GM18511 (cell line): Measurements from ENCODE around the gene KISS1R.
A peak's percentile ranks its signal among the peaks of the same experiment; 100 is the strongest.
"Not testable (repeated sequence)": the region's sequence is repeated elsewhere in the genome, so short reads cannot be mapped to it uniquely, and the experiment has no call there.

Source experiments
- ATAC-seq: cut with Tn5 transposase; IDR thresholded peaks from one replicate; pipeline ENCODE4 v1.9.1; 2021; ENCODE audit warnings: mild to moderate bottlenecking, moderate library complexity; ENCODE audit not compliant: unreplicated experiment

The KISS1R gene

DNA sequence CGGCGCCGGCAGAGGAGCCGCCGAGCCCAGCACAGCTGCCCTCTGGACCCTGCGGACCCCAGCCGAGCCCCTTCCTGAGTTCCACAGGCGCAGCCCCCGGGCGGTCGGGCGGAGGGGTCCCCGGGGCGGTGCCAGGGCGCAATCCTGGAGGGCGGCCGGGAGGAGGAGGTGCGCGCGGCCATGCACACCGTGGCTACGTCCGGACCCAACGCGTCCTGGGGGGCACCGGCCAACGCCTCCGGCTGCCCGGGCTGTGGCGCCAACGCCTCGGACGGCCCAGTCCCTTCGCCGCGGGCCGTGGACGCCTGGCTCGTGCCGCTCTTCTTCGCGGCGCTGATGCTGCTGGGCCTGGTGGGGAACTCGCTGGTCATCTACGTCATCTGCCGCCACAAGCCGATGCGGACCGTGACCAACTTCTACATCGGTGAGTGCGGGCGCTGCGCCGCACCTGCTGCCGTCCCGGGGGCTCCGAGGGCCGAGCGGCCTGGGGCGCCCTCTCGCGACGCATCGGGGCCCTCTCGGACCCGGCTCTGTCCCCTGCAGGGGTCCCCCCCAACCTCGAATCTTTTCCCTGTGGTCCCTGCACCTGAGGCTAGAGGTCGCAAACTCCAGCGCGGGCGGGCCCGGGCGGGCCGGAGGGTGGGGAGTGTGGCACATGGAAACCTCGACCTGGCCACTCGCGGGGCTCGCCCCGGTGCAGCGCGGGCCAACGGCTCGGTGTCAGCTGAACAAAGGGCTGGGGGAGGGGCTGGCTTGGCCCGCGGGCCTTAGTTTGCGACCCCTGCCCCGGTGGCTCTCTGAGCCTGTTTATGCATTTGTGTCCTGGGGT, at the start of gene KISS1R:
KISS1R (plus strand) TSS at position 11 of the 829 bp plus-strand sequence; CDS start at position 181, 170 bp downstream.
- no peak for ATAC-seq

DNA sequence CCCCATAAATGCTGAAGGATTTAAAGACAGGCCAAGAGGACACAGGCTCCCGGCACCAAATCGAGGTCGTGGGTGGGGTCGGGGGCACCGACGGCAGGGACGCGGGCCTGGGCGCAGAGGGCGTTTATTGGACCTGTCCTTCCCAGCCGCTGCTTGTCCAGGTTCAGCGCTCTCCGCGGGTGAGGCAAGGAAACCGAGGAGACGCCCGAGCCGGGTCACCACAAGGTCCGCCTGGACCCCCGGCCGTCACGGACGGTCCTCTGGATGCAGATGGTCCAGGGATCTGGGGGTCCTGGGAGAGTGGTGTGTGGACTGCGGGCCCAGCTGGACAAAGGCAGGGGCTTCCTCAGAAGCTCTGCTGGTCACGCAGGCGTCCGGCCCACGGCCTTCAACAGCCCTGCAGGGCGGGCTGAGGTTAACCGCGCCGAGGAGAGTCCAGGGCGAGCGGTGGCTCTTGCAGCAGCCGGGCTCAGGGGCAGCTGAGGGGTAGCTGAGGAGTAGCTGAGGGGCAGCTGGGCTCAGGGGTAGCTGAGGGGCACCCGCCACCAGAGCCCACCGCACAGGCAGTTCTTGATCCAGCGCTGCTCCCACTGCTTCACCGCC, 49.2 kb upstream of the KISS1R start:
- ATAC-seq, result no peak

DNA sequence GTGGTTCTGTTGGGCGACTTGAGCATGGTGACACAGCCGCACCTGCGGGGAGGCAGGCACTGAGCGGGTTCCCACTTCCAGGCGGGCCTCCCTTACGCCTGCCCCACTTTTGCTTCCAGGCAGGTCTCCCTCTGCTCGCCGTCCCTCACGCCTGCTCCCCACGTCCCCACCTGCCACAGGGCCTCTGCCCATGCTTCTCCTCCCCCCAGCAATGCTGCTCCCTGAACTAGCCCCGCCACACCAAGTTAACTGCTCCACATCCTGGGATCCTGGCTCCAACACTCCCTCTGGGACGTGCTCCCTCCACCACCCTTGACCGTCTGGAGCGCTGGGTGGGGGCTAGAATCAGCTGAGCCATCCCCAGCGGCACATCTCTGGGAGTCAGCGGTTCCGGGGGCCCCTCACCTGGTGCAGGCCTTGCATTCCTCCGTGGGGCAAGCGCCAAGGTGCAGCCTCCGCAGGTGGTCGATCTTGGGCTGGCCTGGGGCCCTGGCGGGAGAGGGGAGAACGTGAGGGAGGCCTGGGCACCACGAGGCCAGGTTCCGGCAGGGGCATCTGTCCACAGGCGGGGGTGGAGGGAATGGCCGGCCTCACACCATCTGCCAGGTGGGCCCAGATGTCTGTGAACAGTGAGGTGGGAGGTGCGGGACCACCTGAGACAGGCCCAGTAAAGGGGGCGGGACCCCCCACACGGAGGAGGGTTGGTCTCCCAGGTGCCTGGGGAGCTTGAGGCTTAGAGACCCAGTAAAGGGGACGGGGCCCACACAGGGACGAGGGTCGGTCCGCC, 48.5 kb upstream of the KISS1R start:
- no peak for ATAC-seq

DNA sequence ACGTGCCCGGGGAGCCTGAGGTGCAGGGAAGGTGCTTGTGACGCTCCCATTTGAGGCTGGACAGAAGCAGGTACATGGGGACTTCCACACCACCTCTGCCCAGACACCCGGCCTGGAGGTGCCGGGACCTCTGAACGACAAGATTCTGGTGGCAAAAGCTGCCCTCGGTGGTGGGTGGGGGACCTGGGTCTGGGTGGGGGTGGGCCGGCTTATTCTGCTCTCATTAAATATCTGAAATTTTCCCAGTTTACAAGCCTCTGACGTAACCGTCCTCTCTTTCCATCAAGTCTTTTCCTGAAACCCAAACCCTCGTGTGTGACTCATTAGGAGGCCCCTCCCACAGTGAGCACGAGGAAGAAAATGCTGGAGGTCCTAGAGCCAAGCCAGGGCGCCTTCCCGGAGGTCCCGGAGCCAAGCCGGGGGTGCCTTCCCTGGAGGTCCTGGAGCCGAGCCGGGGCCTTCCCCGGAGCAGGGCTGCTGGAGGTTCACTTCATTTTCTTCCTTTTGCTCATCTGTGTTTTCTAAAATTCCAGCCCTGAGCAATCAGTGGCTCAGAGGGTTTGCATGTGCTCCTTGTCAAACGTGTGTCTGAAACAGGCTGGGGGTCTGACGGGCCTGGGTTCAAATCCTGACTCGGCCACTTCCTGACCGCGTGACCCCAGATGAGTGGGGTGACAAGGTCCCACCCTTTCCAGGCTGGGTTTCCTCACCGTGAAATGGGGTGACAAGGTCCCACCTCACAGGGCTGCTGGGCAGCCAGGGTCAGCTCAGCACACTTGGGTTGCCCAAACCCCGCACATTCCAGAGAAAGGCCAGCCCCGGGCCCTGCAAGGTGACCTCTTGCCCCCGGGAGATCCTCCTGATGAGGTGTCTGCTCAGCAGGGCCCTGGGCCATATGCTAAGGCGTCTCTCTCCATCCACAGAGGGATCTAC, 47.6 kb upstream of the KISS1R start:
- ATAC-seq, result no peak

DNA sequence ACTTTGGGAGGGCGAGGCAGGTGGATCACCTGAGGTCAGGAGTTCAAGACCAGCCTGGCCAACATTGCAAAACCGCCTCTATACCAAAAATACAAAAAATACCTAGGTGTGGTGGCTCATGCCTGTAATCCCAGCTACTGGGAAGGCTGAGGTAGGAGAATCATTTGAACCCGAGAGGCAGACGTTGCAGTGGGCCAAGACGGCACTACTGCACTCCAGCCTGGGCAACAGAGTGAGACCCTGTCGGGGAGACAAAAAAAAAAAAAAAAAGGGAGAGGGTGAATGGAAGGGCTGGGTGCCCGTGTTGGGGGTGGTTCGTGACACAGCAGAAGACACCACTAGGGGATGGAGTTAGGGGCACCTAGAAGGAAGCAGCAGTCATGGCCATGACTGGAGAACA, 46.8 kb upstream of the KISS1R start:
- ATAC-seq, result no peak

DNA sequence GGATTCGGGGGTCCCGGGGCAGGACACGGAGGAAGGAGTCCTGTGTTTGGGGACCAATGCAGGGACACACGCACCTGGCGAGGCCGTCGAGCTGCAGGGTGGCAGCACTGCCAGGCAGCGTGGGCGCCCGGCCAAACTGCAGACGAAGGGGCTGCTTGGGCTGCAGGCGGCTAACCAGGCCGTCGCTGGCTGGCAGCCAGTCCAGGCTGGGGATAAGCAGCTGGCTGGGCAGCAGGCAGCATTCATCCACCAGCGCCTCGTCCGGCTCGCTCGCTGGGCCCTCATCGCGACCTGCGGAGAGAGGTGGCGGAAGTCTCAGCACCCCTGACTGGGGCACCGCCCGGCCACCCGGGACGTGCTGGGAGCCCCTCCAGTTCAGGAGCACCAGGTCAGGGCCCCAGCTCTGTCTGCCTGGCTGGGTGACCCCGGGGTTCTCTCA, 46.2 kb upstream of the KISS1R start:
- ATAC-seq, result no peak

DNA sequence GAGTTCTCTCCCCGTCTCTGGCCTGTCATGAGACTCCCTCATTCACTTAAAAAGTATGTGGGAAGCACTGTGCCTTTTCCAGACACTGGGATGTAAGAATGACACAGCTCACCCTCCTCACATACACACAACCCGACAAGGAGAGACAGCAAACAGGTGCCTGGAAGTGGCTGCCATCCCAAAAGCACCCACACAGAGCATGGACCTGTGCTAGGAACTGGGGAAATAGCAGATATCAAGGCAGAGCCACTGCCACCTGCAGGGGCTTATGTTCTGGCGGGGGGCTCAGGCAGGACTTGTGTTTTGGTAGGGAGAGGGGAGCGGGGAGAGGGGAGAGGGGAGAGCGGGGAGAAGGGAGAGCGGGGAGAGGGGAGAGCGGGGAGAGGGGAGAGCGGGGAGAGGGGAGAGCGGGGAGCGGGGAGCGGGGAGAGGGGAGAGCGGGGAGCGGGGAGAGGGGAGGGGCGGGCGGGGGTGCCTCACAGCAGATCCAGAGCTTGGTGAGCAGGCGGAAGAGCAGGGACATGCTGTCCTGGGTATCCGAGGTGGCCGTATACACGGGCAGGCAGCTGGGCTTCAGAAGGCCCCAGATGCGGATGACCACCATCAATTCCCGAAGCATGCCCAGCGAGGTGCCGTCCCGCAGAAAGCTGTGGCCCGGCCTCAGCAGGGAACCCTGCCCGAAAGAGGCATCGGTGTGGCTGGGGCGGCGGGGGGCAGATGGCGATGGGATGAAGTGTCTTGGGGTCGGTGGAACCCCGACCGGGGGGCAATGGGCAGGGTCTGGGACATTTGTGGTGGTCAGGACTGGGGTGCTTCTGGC, 45.5 kb upstream of the KISS1R start:
- ATAC-seq, result no peak

DNA sequence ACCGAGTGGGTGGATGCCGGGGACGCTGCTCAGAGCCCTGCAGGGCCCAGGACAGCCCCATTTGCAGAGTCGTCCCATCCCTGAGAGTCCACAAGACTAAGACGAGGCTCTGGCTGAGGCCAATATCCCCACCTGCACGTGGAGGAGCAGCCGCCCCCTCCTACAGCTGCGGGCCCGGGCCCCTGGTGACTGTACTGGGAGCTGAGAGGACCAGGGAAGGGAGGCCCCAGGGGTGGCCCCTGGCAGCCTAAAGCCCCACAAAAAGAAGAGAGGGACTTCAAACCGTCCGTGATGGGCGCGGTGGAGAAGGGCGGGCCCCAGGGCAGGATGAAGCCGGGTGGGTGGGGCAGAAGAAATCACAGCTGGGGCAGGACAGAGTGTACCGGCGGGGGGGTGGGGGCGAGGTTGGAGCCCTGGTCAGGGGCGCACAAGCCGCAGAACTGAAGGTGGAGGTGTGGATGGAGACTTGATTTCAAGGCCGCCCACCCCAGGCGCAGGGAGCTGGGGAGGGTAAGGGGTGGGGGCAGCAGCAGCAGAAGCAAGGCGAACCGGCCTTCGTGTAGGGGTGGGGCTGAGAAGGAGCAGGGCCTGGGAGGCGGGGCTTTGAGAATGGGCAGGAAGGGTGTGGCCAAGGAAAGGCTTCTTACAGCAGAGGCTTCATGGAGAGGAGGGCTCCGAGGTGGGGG, 44.7 kb upstream of the KISS1R start:
- ATAC-seq, result peak; percentile 49

DNA sequence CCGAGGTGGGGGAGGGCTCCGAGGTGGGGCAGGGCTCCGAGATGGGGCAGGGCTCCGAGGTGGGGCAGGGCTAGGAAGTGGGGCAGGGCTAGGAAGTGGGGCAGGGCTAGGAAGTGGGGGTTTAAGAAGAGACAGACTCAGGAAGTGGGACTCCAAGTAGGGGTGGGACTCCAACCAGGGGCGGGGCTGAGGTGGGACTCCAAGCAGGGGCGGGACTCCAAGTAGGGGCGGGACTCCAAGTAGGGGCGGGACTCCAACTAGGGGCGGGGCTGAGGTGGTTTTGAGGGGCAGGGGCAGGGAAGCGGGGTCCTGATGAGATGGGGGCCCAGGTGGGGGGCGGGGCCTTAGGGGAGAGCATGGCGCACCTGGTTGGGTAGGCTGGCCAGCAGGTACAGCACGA, 44.0 kb upstream of the KISS1R start:
- no peak for ATAC-seq

DNA sequence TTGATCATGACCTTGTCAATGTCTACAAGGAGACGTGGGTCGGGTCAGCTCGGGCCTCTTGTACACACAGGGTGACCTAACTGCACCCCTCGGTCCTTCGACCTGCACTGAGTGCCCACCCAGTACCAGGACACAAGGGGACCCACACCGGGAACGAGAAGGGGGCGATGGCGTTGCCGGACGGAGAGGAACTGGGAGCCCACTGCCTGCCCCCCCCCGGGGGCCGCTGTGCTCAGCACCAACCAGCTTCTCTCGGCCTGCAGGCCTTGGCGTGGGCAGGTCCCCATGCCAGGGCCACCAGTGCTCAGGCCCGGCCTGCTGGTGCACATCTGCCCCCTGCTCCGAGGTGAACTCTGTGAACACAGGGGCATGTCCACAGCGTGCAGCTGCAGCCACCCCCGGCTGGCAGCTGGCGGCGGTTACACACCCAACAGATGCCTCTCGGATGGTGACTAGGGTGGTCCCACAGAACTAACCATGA, 43.5 kb upstream of the KISS1R start:
- no peak for ATAC-seq

DNA sequence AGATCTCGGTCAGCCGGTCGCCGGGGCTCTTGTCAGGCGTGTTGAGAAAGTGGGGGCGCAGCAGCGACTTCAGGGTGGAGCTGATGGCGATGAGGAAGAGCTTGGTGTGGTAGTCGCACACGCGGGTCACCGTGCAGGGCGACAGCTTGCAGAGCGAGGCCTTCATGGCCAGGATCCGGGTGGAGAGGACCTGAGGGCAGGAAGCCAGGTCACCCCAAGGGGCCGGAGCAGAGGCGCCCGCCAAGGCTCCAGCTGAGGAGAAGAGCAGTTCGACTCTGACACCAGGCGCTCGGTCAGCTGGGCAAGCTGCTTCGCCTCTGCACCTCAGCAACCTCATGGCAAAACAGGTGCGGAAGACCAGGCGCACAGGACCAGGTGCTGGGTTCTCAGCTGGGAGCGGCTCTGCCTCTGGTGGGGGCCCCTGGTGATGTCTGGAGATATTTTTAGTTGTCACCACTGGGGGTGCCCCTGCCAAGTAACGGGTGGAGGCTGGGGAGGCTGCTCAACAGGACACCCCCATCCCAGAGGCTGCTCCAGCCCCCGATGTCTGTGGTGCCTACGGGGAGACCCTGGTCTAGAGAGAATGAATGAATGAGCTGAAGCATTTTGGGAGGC, 41.8 kb upstream of the KISS1R start:
- no peak for ATAC-seq

DNA sequence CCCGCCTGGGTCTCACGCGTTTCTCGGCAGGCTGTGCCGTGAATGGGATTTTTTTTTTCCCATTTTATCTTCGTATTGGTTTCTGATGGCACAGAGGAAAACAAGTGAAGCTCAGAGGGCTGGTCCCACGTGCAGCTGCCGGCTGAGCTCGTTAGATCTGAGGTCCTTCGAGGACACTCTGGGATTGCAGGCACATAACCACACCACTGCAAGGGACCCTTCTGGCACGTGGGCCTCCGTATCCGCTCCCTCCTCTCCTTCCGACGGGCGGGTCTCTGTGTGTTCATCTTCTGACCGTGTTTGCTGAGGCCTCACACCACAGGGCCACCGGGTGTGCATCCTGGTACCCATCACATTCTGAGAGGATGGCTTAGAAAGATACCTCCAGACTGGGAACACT, 41.0 kb upstream of the KISS1R start:
- ATAC-seq, result no peak

DNA sequence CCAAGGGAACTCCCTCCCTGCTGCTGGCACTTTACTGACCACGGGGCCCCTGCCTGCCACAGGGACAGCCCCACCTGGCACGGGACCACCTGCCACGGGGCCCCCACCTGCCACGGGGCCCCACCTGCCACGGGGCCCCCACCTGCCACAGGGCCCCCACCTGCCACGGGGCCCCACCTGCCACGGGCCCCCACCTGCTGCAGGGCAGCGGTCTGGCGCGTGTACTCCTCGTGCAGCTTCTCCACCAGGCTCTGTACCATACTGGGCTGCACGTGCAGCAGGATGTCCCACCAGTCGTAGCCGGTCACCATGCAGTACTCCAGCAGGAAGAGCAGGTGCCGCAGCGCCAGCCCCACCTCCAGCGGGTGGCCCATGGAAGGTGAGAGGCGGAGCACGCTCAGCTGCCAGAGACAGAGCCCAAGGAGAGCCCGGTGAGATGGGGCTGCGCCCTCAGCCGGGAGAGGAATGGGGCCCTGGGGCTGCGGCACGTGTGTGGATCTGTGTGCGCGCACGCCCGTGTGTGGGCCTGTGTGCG, 40.3 kb upstream of the KISS1R start:
- ATAC-seq, result no peak

DNA sequence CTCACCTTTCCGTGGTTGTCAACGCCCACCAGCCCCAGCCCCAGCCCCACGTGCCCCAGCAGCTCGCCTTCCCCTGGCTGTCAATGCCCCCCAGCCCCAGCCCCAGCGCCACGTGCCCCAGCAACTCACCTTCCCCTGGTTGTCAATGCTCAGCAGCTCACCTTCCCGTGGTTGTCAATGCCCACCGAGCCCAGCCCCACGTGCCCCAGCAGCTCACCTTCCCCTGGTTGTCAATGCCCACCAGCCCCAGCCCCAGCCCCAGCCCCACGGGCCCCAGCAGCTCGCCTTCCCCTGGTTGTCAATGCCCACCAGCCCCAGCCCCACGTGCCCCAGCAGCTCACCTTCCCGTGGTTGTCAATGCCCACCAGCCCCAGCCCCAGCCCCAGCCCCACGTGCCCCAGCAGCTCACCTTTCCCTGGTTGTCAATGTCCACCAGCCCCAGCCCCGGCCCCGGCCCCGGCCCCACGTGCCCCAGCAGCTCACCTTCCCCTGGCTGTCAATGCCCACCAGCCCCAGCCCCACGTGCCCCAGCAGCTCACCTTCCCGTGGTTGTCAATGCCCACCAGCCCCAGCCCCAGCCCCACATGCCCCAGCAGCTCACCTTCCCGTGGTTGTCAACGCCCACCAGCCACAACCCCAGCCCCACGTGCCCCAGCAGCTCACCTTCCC, 39.0 kb upstream of the KISS1R start:
- ATAC-seq, result not testable (repeated sequence)

DNA sequence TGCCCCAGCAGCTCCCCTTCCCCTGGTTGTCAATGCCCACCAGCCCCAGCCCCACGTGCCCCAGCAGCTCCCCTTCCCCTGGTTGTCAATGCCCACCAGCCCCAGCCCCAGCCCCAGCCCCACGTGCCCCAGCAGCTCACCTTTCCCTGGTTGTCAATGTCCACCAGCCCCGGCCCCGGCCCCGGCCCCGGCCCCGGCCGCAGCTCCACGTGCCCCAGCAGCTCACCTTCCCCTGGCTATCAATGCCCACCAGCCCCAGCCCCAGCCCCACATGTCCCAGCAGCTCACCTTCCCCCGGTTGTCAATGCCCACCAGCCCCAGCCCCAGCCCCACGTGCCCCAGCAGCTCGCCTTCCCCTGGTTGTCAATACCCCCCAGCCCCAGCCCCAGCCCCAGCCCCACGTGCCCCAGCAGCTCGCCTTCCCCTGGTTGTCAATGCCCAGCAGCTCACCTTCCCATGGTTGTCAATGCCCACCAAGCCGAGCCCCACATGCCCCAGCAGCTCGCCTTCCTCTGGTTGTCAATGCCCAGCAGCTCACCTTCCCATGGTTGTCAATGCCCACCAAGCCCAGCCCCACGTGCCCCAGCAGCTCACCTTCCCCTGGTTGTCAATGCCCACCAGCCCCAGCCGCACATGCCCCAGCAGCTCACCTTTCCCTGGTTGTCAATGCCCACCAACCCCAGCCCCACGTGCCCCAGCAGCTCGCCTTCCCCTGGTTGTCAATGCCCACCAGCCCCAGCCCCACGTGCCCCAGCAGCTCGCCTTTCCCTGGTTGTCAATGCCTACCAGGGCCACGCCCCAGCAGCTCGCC, 38.2 kb upstream of the KISS1R start:
- not testable (repeated sequence) for ATAC-seq

DNA sequence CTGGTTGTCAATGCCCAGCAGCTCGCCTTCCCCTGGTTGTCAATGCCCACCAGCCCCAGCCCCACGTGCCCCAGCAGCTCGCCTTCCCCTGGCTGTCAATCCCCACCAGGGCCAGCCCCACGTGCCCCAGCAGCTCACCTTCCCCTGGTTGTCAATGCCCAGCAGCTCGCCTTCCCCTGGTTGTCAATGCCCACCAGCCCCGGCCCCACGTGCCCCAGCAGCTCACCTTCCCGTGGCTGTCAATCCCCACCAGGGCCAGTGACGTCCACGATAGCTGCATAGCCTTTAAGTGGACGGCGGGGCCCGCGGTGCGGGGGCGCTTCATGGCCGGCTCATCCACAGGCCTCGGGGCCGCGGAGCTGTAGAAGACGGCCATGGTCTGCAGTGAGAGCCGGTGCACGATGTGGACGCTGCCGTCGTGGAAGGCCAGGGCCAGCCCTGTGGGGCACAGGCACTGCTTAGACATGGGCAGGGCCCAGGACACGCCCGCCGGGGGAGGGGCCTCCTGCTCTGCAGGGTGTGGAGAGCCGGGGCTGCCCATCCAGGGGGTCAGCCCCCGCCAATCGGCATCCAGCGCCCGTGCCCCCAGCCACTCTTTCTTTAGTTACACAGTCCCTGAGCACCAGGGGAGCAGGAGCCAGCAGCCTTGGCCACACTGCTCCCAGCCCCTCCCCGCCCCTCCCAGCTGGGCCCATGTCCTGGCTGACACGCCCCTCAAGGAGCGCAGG, 37.3 kb upstream of the KISS1R start:
- ATAC-seq, result no peak
